SU-DHL-6 (cell line): ENCODE data around the gene SNTB2.

Experiments
- EZH2phosphoT487 ChIP-seq: fragments of 200-600 bp; sonication (generic), shearing (Covaris generic); conservative IDR thresholded peaks from 2 replicates; pipeline ENCODE4 v1.6.1; 2018; ENCODE audit warnings: mild to moderate bottlenecking, antibody characterized with exemption, low read length, moderate library complexity, mixed read lengths
- TF ChIP-seq, protein P1 (sequence below): fragments of 200-600 bp; sonication (generic); IDR thresholded peaks from one replicate; pipeline ENCODE4 v1.5.1; 2017; ENCODE audit warnings: antibody characterized with exemption, mild to moderate bottlenecking, low read length, moderate library complexity; ENCODE audit not compliant: insufficient read depth, poor library complexity, severe bottlenecking

DNA sequence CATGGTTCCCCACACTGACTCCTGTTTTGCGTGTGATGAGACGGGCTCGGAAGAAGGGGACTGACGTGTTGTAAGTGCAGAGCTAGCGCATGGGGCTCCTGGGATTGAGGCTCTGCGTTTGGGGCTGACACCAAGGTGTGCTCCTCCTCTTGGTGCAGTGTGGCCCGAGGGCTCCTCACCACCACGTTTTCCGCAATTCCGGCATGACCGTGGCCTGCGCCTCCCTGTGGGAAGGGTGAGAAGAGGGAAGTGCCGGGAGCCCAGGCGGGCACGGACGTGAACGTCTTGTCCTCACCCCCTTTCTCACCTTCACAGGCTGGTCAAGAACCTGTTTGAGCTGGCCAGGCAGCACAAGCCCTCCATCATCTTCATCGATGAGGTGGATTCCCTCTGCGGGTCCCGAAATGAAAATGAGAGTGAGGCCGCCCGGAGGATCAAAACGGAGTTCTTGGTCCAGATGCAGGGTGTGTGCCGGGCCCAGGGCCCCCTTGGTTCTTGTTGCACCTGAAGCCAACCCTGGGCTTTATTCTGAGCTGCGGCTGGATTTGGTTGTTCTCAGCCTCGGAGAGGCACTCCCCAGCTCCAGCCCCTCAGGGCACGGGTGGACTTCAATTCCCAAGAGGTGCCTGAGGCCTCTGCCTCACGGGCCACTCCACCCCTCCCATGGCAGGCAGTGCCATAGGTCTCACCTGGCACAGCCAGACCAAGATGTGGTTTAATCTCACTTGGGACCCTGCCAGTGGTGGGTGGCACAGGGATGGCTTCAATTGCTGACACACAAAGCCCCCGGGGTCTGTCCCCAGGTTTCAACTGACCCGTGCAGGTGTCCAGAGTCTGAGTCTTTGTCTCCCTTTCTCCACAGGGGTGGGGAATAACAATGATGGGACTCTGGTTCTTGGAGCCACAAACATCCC is 133.1 kb downstream of the SNTB2 start:
- TF ChIP-seq EZH2phosphoT487: no peak
- TF ChIP-seq, protein P1, sequence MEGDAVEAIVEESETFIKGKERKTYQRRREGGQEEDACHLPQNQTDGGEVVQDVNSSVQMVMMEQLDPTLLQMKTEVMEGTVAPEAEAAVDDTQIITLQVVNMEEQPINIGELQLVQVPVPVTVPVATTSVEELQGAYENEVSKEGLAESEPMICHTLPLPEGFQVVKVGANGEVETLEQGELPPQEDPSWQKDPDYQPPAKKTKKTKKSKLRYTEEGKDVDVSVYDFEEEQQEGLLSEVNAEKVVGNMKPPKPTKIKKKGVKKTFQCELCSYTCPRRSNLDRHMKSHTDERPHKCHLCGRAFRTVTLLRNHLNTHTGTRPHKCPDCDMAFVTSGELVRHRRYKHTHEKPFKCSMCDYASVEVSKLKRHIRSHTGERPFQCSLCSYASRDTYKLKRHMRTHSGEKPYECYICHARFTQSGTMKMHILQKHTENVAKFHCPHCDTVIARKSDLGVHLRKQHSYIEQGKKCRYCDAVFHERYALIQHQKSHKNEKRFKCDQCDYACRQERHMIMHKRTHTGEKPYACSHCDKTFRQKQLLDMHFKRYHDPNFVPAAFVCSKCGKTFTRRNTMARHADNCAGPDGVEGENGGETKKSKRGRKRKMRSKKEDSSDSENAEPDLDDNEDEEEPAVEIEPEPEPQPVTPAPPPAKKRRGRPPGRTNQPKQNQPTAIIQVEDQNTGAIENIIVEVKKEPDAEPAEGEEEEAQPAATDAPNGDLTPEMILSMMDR: no peak
